Osteocyte (in vitro differentiated cells): ENCODE results near the gene JSRP1. TPM values are rescaled to one million over a fixed set of nuclear protein-coding genes. Genes with fewer than 3 reads are reported as not detected.

ENCODE experiments used
- DNase-seq: peaks from one replicate; pipeline ENCODE4 v3.0.0; 2021; ENCODE audit warnings: mixed read lengths; ENCODE audit not compliant: unreplicated experiment; ENCODE audit errors: extremely low spot score
- H3K27ac Mint-ChIP-seq: one replicate; pipeline ENCODE4 v1.8.0; 2021; ENCODE audit warnings: mild to moderate bottlenecking, mixed read lengths; ENCODE audit not compliant: unreplicated experiment
- H3K27me3 Mint-ChIP-seq: one replicate; pipeline ENCODE4 v1.8.0; 2021; ENCODE audit warnings: mixed read lengths; ENCODE audit not compliant: unreplicated experiment
- H3K36me3 Mint-ChIP-seq: one replicate; pipeline ENCODE4 v1.8.0; 2021; ENCODE audit warnings: mixed read lengths; ENCODE audit not compliant: unreplicated experiment
- H3K4me1 Mint-ChIP-seq: one replicate; pipeline ENCODE4 v1.8.0; 2021; ENCODE audit warnings: mixed read lengths; ENCODE audit not compliant: unreplicated experiment
- H3K4me3 Mint-ChIP-seq: one replicate; pipeline ENCODE4 v1.8.0; 2021; ENCODE audit warnings: mild to moderate bottlenecking, moderate library complexity, mixed read lengths; ENCODE audit not compliant: unreplicated experiment
- H3K9me3 Mint-ChIP-seq: one replicate; pipeline ENCODE4 v1.8.0; 2021; ENCODE audit warnings: mixed read lengths; ENCODE audit not compliant: unreplicated experiment
- total RNA-seq: library from RNA; stranded (reverse); gene quantifications from 2 replicates; pipeline ENCODE4 v1.2.1, GENCODE V29; 2021
- TF ChIP-seq, protein P1 (sequence below): fragments of 200-600 bp; sonication (generic); IDR thresholded peaks from 2 replicates; pipeline ENCODE4 v1.5.0; 2021; ENCODE audit warnings: antibody characterized with exemption, mild to moderate bottlenecking, moderate library complexity

Gene JSRP1
- total RNA-seq, 1 donor from 2014 or later: not detected

DNA sequence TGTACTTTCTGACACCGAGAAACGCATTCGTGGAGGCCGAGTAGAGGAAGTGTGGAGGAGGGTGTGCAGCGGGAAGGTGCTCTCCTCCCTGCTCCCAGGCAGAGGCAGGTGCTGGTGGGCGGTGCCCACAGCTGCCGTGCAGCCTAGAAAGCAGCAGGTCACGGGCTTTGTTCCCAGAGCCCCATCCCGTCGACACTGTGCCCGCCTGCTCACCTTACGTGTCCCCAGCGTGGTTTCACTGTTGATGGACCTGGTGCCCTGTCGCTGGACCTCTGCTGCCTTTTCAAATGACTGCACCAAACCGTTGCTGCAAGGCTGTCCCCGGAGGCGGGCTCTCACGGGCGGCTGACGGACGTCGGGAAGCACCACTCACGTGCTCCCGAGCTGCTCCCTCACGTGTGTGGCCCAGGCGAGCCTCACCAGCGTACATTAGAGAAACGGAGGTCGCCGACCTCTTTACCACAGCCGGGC, 40.9 kb downstream of the JSRP1 start:
- Mint-ChIP-seq H3K4me1 (no peaks in the 10 kb centered on the region), H3K27me3 (no peaks in the 10 kb centered on the region), H3K9me3 (no peaks in the 10 kb centered on the region), H3K4me3 (no peak overlapping the region), H3K27ac (no peak overlapping the region), H3K36me3 (peaks cover 40% of the 10 kb centered on the region)
- DNase-seq: no peak
- TF ChIP-seq, protein P1, sequence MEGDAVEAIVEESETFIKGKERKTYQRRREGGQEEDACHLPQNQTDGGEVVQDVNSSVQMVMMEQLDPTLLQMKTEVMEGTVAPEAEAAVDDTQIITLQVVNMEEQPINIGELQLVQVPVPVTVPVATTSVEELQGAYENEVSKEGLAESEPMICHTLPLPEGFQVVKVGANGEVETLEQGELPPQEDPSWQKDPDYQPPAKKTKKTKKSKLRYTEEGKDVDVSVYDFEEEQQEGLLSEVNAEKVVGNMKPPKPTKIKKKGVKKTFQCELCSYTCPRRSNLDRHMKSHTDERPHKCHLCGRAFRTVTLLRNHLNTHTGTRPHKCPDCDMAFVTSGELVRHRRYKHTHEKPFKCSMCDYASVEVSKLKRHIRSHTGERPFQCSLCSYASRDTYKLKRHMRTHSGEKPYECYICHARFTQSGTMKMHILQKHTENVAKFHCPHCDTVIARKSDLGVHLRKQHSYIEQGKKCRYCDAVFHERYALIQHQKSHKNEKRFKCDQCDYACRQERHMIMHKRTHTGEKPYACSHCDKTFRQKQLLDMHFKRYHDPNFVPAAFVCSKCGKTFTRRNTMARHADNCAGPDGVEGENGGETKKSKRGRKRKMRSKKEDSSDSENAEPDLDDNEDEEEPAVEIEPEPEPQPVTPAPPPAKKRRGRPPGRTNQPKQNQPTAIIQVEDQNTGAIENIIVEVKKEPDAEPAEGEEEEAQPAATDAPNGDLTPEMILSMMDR: no peak

DNA sequence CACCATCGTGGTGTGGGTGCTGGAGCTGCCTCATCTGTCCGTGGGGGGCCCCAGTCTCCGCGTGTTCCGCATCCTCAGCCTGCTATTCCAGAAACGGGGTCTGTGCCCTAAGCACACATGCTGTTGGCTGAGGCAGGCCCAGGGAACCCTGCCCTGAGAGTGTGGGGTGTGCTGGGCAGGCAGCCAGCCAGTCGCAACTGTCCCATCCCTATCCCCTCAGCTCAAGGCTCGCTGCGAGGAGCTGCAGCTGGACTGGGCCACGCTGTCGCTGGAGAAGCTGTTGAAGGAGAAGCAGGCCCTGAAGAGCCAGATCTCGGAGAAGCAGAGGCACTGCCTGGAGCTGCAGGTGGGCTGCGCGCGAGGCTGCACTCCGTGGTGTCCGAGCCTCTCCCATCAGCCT, 42.0 kb downstream of the JSRP1 start:
- DNase-seq: no peak
- Mint-ChIP-seq H3K27me3 (no peaks in the 10 kb centered on the region), H3K4me3 (no peak overlapping the region), H3K36me3 (peaks cover 43% of the 10 kb centered on the region), H3K9me3 (no peaks in the 10 kb centered on the region), H3K27ac (no peak overlapping the region), H3K4me1 (peaks cover 4% of the 10 kb centered on the region)
- TF ChIP-seq, protein P1: no peak

DNA sequence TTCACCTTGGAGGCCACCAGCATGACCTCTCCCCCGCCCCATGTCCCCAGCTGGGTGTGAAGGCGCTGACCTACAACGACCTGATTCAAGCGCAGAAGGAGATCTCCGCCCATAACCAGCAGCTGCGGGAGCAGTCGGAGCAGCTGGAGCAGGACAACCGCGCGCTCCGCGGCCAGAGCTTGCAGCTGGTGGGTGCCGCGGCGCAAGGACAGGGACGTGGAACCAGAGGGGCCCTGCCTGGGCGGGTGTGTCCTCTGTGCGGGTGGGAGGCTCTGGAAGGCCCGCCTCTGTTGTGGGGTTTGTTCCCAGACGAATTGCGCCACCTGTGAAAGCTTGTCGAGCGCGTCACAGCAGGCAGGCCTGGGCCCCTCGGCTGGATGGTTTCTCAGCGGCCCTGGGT, 42.4 kb downstream of the JSRP1 start:
- Mint-ChIP-seq H3K9me3 (no peaks in the 10 kb centered on the region), H3K4me1 (peaks cover 8% of the 10 kb centered on the region), H3K27me3 (no peaks in the 10 kb centered on the region), H3K27ac (no peak overlapping the region), H3K36me3 (peaks cover 43% of the 10 kb centered on the region), H3K4me3 (no peak overlapping the region)
- DNase-seq: no peak
- TF ChIP-seq, protein P1: no peak

DNA sequence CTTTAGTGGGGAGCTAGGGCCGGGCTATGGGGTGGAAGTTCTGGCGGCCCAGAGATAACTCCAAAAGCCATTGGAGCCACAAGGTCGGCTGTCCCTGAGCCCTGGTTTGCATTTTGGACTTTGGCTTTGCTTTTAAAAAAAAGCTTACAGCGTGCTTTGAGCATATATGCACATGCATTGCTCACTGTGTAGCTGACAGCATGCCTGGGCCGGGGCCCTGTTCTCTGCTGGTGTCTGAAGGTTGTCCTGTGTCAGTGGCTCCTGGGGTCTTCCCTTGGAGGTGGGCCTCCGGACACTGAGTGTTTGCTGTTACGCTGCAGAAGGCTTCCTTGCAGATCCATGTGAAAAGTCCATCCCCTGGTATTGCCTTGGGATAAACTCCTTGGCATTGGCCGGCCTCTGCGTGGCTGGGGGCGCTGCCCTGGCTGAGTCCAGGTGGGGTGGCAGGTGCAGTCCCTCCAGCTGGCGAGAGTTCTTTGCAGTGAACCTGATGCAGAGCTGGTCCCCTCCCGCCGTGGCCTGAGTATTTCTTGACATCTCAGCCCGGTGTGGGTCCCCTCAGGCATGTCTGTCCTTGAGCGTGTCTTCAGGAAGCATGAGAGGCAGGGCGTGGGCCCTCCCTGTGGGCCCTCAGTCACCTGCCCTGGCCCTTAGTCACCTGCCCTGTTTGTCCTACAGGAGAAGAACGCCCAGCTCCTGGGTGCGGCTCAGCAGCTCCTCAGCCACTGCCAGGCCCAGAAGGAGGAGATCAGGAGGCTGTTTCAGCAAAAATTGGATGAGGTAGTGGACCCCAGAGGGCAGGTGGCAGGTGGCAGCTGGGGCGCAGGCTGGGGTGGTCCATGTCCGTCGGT, 43.1 kb downstream of the JSRP1 start:
- TF ChIP-seq, protein P1: no peak
- no peak for DNase-seq
- no peaks in the 10 kb centered on the region for H3K9me3 Mint-ChIP-seq
- H3K4me3 Mint-ChIP-seq: no peak overlapping the region
- no peaks in the 10 kb centered on the region for H3K27me3 Mint-ChIP-seq
- peaks cover 43% of the 10 kb centered on the region for H3K36me3 Mint-ChIP-seq
- H3K27ac Mint-ChIP-seq: no peak overlapping the region
- peaks cover 16% of the 10 kb centered on the region for H3K4me1 Mint-ChIP-seq

DNA sequence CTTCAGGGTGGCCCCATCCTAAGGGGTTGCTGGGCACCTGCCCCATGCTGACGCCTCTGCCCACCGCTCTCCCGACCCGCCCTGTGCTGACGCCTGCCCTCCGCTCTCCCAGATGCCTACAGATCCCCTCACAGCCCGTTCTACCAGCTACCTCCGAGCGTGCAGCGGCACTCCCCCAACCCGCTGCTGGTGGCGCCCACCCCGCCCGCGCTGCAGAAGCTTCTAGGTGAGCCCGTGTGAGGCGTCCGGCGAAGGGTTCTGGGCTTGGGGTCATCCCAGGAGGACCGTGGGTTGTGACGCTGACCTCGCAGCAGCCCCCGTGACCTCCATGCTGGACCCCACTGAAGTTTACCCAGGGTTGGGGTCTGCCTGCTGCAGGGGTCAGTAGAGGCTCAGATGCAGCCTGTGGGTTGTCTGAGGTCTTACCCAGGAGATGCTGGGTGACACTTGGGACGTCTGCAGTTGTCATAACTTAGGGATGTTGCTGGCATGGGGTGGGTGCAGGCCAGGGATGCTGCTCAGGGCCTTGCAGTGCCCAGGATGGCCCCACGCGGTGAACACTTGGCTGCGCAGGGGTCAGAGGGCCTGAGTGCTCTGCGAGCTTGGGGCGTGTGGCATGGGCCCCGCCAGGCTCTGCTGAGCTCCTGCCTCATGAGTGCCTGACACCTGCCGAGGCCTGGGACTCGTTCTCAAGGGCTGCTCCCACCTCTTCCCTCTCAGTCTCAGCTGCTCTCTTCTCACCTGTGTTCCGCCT, 45.1 kb downstream of the JSRP1 start:
- TF ChIP-seq, protein P1: no peak
- no peak overlapping the region for H3K27ac Mint-ChIP-seq
- no peaks in the 10 kb centered on the region for H3K27me3 Mint-ChIP-seq
- H3K9me3 Mint-ChIP-seq: no peaks in the 10 kb centered on the region
- peaks cover 21% of the 10 kb centered on the region for H3K4me1 Mint-ChIP-seq
- peaks cover 34% of the 10 kb centered on the region for H3K36me3 Mint-ChIP-seq
- DNase-seq: no peak
- H3K4me3 Mint-ChIP-seq: no peak overlapping the region
